ENCODE data around the gene FAM8A1. TPM values are rescaled to one million over a fixed set of nuclear protein-coding genes. Genes with fewer than 3 reads are reported as not detected.

FAM8A1 gene
- total and polyA plus RNA-seq, 2 donors (not counting 3 experiments of a cell fraction or from before 2014, with no cell fraction given): 4.8 to 11.3 TPM

DNA sequence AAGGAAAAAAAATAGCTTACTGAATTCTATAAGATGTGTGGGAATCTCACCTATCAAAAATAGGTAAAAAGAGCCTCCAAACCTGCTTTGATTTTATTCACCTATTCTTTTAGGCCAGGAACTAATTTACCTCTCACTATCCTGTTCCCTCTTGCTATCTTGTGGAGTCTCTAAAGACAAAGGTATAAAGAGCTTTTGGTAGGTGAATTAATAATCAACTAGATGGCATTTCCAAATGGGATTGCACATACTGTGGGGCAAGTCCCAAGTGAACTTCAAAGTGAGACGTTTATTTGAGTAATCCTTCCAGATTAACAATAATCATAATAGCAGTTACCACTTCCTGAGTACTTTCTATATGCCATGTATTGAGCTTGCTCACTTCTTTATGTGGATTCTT is 2.8 kb downstream of the FAM8A1 start:
- DNase-seq (ENCODE audit: low read depth, low spot score) (no peak), FAIRE-seq (no peak)
- no peaks in the 10 kb centered on the region for H3K27me3 ChIP-seq (ENCODE audit: control insufficient read depth in 2 of 2, insufficient read depth in 2 of 2, low read length in 2 of 2)
- no peak overlapping the region for H3K9ac ChIP-seq (replicated peaks; ENCODE audit: extremely low read depth, insufficient read depth, low read length)
- H3K27ac ChIP-seq (ENCODE audit: insufficient read depth, low read depth, low read length): no peak overlapping the region
- dilution Hi-C loops (cut with MboI; ENCODE audit: extremely low pct_ligation_motif_present, low sequenced_read_pairs) (no loop called here), intact Hi-C loops (cut with micrococcal nuclease) (loop anchor here (5.0 kb wide), 1 partner anchor 199 kb away; no protein-coding TSS in a partner anchor)
- ChIA-PET POLR2A (no interaction called here), CTCF (interaction anchor here (1.5 to 1.9 kb wide), 2 partner anchors 19 to 201 kb away, joined by 3 to 8 read pairs; no protein-coding TSS in a partner anchor)
- no peaks in the 10 kb centered on the region for H3K36me3 ChIP-seq (ENCODE audit: control insufficient read depth in 2 of 2, extremely low read depth in 1 of 2, insufficient read depth in 2 of 2, low read length in 2 of 2)
- no peaks in the 10 kb centered on the region for H3K9me3 ChIP-seq (replicated peaks; ENCODE audit: control insufficient read depth, insufficient read depth, low read length)
- H3K4me1 ChIP-seq (ENCODE audit: control insufficient read depth, extremely low read depth, insufficient read depth, low read length): peaks cover 5% of the 10 kb centered on the region
- no peaks in the 10 kb centered on the region for H4K20me1 ChIP-seq (replicated peaks; ENCODE audit: control insufficient read depth, extremely low read depth, insufficient read depth, low read length)
- H3K9me1 ChIP-seq (replicated peaks; ENCODE audit: control insufficient read depth, extremely low read depth, insufficient read depth, low read length): no peaks in the 10 kb centered on the region
- H2AFZ ChIP-seq (ENCODE audit: low read depth, low read length): no peak overlapping the region
- no peaks in the 10 kb centered on the region for H3K79me2 ChIP-seq (ENCODE audit: control insufficient read depth, insufficient read depth, low read length)
- H3K4me3 ChIP-seq (replicated peaks in 1 of 3; ENCODE audit: insufficient read depth in 1 of 3, low read depth in 1 of 3, low read length in 3 of 3): no peak overlapping the region
- H3K4me2 ChIP-seq (ENCODE audit: insufficient read depth, low read length): no peak overlapping the region
- no TSS peak for BruUV-seq (replicated peaks)
- TF ChIP-seq, protein P1, sequence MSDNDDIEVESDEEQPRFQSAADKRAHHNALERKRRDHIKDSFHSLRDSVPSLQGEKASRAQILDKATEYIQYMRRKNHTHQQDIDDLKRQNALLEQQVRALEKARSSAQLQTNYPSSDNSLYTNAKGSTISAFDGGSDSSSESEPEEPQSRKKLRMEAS (IDR thresholded peaks at IDR 0.05; ENCODE audit: insufficient read depth, insufficient read length): no peak
- TF ChIP-seq POLR2AphosphoS5 (IDR thresholded peaks at IDR 0.05; ENCODE audit: insufficient read depth, low read depth, low read length): no peak
- no peak for TF ChIP-seq JUN (IDR thresholded peaks at IDR 0.05; ENCODE audit: borderline replicate concordance, insufficient read depth, insufficient read length, low read depth)

DNA sequence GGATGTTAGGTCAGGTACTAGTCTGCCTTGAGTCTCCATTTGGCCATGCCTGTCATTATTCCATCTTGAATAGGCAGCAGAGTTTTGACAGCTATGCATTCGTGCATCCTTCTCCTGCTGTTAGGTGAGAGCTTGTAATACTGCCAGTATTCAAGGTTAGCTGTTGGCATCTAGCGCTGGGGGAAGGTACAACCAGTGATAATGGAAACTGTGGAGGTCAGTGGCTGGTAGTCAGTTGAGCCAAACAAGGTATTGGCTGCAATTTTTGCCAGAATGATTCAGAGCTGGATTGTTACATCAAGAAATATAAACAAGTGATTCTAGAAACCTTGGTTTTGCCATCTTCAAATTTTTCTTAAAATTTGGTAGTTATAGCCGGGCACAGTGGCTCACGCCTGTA is 6.5 kb downstream of the FAM8A1 start:
- DNase-seq (ENCODE audit: low read depth, low spot score): no peak
- H3K9me1 ChIP-seq (replicated peaks; ENCODE audit: control insufficient read depth, extremely low read depth, insufficient read depth, low read length): no peaks in the 10 kb centered on the region
- H3K9ac ChIP-seq (replicated peaks; ENCODE audit: extremely low read depth, insufficient read depth, low read length): no peak overlapping the region
- BruUV-seq (replicated peaks): no TSS peak
- no peaks in the 10 kb centered on the region for H3K4me1 ChIP-seq (ENCODE audit: control insufficient read depth, extremely low read depth, insufficient read depth, low read length)
- H3K36me3 ChIP-seq (ENCODE audit: control insufficient read depth in 2 of 2, extremely low read depth in 1 of 2, insufficient read depth in 2 of 2, low read length in 2 of 2): no peaks in the 10 kb centered on the region
- H4K20me1 ChIP-seq (replicated peaks; ENCODE audit: control insufficient read depth, extremely low read depth, insufficient read depth, low read length): no peaks in the 10 kb centered on the region
- H3K4me2 ChIP-seq (ENCODE audit: insufficient read depth, low read length): no peak overlapping the region
- no peak overlapping the region for H3K4me3 ChIP-seq (replicated peaks in 1 of 3; ENCODE audit: insufficient read depth in 1 of 3, low read depth in 1 of 3, low read length in 3 of 3)
- H3K27ac ChIP-seq (ENCODE audit: insufficient read depth, low read depth, low read length): no peak overlapping the region
- no peaks in the 10 kb centered on the region for H3K27me3 ChIP-seq (ENCODE audit: control insufficient read depth in 2 of 2, insufficient read depth in 2 of 2, low read length in 2 of 2)
- dilution Hi-C loops (cut with MboI; ENCODE audit: extremely low pct_ligation_motif_present, low sequenced_read_pairs) (no loop called here), intact Hi-C loops (cut with micrococcal nuclease) (no loop called here)
- ChIA-PET CTCF (interaction anchor here (1.0 kb wide), 1 partner anchor 23 kb away, joined by 4 read pairs; no protein-coding TSS in a partner anchor), POLR2A (no interaction called here)
- no peak overlapping the region for H2AFZ ChIP-seq (ENCODE audit: low read depth, low read length)
- H3K79me2 ChIP-seq (ENCODE audit: control insufficient read depth, insufficient read depth, low read length): no peaks in the 10 kb centered on the region
- no peaks in the 10 kb centered on the region for H3K9me3 ChIP-seq (replicated peaks; ENCODE audit: control insufficient read depth, insufficient read depth, low read length)
- no peak for FAIRE-seq
- TF ChIP-seq GATA2 (IDR thresholded peaks at IDR 0.05; ENCODE audit: insufficient read depth, insufficient read length, low read depth, low read length) (no peak), MYC (IDR thresholded peaks at IDR 0.05; ENCODE audit: low read depth, low read length) (no peak), EZH2 (IDR thresholded peaks at IDR 0.05; ENCODE audit: borderline replicate concordance, low read depth, low read length, severe bottlenecking) (no peak), POLR2A (IDR thresholded peaks at IDR 0.05; ENCODE audit: low read depth, low read length) (no peak), POLR2AphosphoS5 (IDR thresholded peaks at IDR 0.05; ENCODE audit: insufficient read depth, low read depth, low read length) (no peak)
- TF ChIP-seq, protein P1 (IDR thresholded peaks at IDR 0.05; ENCODE audit: insufficient read depth, insufficient read length): no peak
